Keratinocyte (primary cell): Measurements from ENCODE around the gene VEGFB. TPM values are rescaled to one million over a fixed set of nuclear protein-coding genes. Genes with fewer than 3 reads are reported as not detected.

Experiments used
- DNase-seq: peaks from one replicate; pipeline ENCODE4 v3.0.0-alpha.2; 2011; ENCODE audit warnings: low read depth, missing footprints, low spot score
- FAIRE-seq: peaks from 2 replicates; lab custom pipeline; 2011; peaks lifted over from hg19 to GRCh38; lab: Jason Lieb, UNC
- H2AFZ ChIP-seq: 2 replicates; pipeline ENCODE4 v1.6.0; 2012; ENCODE audit warnings: low read length, control low read depth, inconsistent platforms; ENCODE audit not compliant: control insufficient read depth
- H3K27ac ChIP-seq: 2 replicates; pipeline ENCODE4 v1.5.1; 2011; ENCODE audit warnings: low read length; ENCODE audit not compliant: control insufficient read depth, insufficient read depth
- H3K27me3 ChIP-seq: 3 replicates; pipeline ENCODE4 v1.6.0; 2011; ENCODE audit warnings: low read length; ENCODE audit not compliant: control insufficient read depth, insufficient read depth; ENCODE audit errors: extremely low read depth
- H3K36me3 ChIP-seq, 2 experiments: 2 replicates in 1 of 2; 3 replicates in 1 of 2; pipeline ENCODE4 v1.5.1; 2011; ENCODE audit warnings: low read length in 2 of 2, mild to moderate bottlenecking in 1 of 2; ENCODE audit not compliant: control insufficient read depth in 2 of 2, insufficient read depth in 2 of 2; ENCODE audit errors: extremely low read depth in 1 of 2
- H3K4me1 ChIP-seq: 3 replicates; pipeline ENCODE4 v1.5.1; 2011; ENCODE audit warnings: low read length; ENCODE audit not compliant: control insufficient read depth, insufficient read depth; ENCODE audit errors: extremely low read depth
- H3K4me2 ChIP-seq: 3 replicates; pipeline ENCODE4 v1.6.0; 2011; ENCODE audit warnings: low read depth, low read length; ENCODE audit not compliant: control insufficient read depth, insufficient read depth; ENCODE audit errors: extremely low read depth
- H3K4me3 ChIP-seq, 3 experiments: fragments of 200-600 bp in 1 of 3; sonication (generic) in 1 of 3; 2 replicates in 2 of 3; 3 replicates in 1 of 3; pipeline ENCODE4 v1.5.1; 2011 to 2016; ENCODE audit warnings: low read length in 3 of 3, mild to moderate bottlenecking in 3 of 3, control low read depth in 2 of 3, inconsistent platforms in 1 of 3, low read depth in 1 of 3, mixed read lengths in 1 of 3, mixed run types in 1 of 3, moderate library complexity in 1 of 3; ENCODE audit not compliant: control insufficient read depth in 2 of 3, insufficient read depth in 2 of 3; ENCODE audit errors: extremely low read depth in 1 of 3
- H3K79me2 ChIP-seq: 2 replicates; pipeline ENCODE4 v1.6.0; 2012; ENCODE audit warnings: low read length; ENCODE audit not compliant: control insufficient read depth, insufficient read depth
- H3K9ac ChIP-seq: 3 replicates; pipeline ENCODE4 v1.6.0; 2011; ENCODE audit warnings: low read length; ENCODE audit not compliant: control insufficient read depth, insufficient read depth; ENCODE audit errors: extremely low read depth
- H3K9me1 ChIP-seq: 3 replicates; pipeline ENCODE4 v1.6.0; 2011; ENCODE audit warnings: low read length; ENCODE audit not compliant: control insufficient read depth, insufficient read depth; ENCODE audit errors: extremely low read depth
- H3K9me3 ChIP-seq: 2 replicates; pipeline ENCODE4 v1.5.1; 2012; ENCODE audit warnings: low read depth, low read length; ENCODE audit not compliant: control insufficient read depth
- H4K20me1 ChIP-seq: 3 replicates; pipeline ENCODE4 v1.6.0; 2011; ENCODE audit warnings: low read length; ENCODE audit not compliant: control insufficient read depth, insufficient read depth; ENCODE audit errors: extremely low read depth
- CTCF ChIP-seq, 3 experiments: IDR thresholded peaks in 1 of 3; conservative IDR thresholded peaks in 1 of 3; optimal IDR thresholded peaks in 1 of 3; 2 replicates in 2 of 3; 3 replicates in 1 of 3; pipeline versions ENCODE3 to v1.5.1; 2011; ENCODE audit warnings: low read length in 3 of 3, mild to moderate bottlenecking in 3 of 3, moderate library complexity in 2 of 3, control low read depth in 1 of 3, inconsistent platforms in 1 of 3; ENCODE audit not compliant: insufficient read depth in 2 of 3; ENCODE audit errors: extremely low read depth in 1 of 3
- EZH2 ChIP-seq: IDR thresholded peaks from one replicate; pipeline ENCODE4 v1.6.1; 2012; ENCODE audit warnings: inconsistent platforms, mild to moderate bottlenecking, low read length, moderate library complexity
- dilution Hi-C: fragments of 300-500 bp; cut with MboI; formaldehyde crosslinking; loops from one replicate; pipeline ENCODE4 v1.7.0; 2020; ENCODE audit warnings: low sequenced_read_pairs; ENCODE audit not compliant: extremely low pct_ligation_motif_present
- polyA plus RNA-seq, 5 experiments: library from polyadenylated mRNA; depleted of rRNA in 3 of 5; stranded (reverse) in 3 of 5; stranded (forward) in 1 of 5; unstranded in 1 of 5; fragments of >200 nt; gene quantifications; 1 replicate in 1 of 5; 2 replicates in 3 of 5; 3 replicates in 1 of 5; pipeline versions ENCODE4 v1.2.1 to v1.2.3, GENCODE V29; 2011 to 2012; ENCODE audit warnings: missing spikeins in 2 of 5, low read depth in 1 of 5, low replicate concordance in 1 of 5

The VEGFB gene
- polyA plus RNA-seq, 1 donor (not counting 4 experiments of a cell fraction or from before 2014, with no cell fraction given) = 10.0 TPM

DNA sequence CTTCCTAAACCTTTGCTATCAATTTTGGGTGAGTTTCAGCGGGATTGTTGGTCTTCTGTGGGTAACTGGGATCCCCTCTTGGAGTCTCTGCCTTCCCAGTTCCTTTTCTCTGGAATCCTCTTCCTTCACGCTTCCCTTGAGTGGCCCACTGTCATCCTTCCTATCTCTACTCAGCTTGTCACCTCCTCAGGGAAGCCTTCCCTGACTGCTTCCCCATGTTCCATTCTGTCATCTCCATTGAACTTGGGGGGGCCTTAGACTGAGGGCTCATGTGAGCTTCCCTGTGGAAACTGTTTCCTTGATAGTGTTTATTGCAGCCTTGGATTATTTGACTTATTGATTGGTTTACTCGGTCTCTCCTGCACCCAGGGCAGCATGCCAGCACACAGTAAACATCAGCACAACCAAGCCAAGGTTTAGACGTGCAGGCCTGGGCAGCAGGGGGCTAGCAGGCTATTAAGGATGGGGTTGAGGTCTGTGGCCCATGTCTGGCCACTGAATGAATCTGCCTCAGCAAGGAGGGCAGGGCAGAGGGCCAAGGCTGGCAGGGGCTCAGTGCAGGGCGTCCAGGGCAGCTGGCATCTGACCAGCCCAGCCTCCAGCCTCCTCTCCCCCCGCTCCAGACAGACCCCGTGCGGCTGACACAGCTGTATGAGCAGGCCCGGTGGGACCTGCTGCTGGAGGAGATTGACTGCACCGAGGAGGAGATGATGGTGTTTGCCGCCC, 15.6 kb upstream of the VEGFB start:
- H3K9ac ChIP-seq = no peak overlapping the region
- no peaks in the 10 kb centered on the region for H3K27me3 ChIP-seq
- H3K9me3 ChIP-seq = no peaks in the 10 kb centered on the region
- no peaks in the 10 kb centered on the region for H3K9me1 ChIP-seq
- H3K4me2 ChIP-seq = no peak overlapping the region
- H4K20me1 ChIP-seq = no peaks in the 10 kb centered on the region
- no peak overlapping the region for H2AFZ ChIP-seq
- H3K36me3 ChIP-seq = peaks cover 0 to 6% of the 10 kb centered on the region in 2 experiments
- DNase-seq = no peak
- peaks cover 4% of the 10 kb centered on the region for H3K4me1 ChIP-seq
- H3K79me2 ChIP-seq = no peaks in the 10 kb centered on the region
- H3K27ac ChIP-seq = no peak overlapping the region
- H3K4me3 ChIP-seq = no peak overlapping the region
- no peak for TF ChIP-seq CTCF (optimal IDR thresholded peaks at IDR 0.05 in 1 of 3, IDR thresholded peaks at IDR 0.05 in 1 of 3, conservative IDR thresholded peaks at IDR 0.05 in 1 of 3; ENCODE audit: extremely low read depth in 1 of 3, insufficient read depth in 2 of 3, low read length in 3 of 3)
- no peak for TF ChIP-seq EZH2
- dilution Hi-C loops = no loop called here
- no peak for FAIRE-seq

- no peak overlapping the region for H3K9ac ChIP-seq
- peaks cover 2 to 6% of the 10 kb centered on the region in 2 experiments for H3K36me3 ChIP-seq
- no peaks in the 10 kb centered on the region for H3K27me3 ChIP-seq
- dilution Hi-C loops = no loop called here
- H3K4me1 ChIP-seq = peaks cover 10% of the 10 kb centered on the region
- TF ChIP-seq EZH2 (no peak), CTCF (optimal IDR thresholded peaks at IDR 0.05 in 1 of 3, IDR thresholded peaks at IDR 0.05 in 1 of 3, conservative IDR thresholded peaks at IDR 0.05 in 1 of 3; ENCODE audit: extremely low read depth in 1 of 3, insufficient read depth in 2 of 3, low read length in 3 of 3) (no peak)
- DNase-seq (no peak), FAIRE-seq (no peak)
- no peaks in the 10 kb centered on the region for H4K20me1 ChIP-seq
- H3K79me2 ChIP-seq = no peaks in the 10 kb centered on the region
- H3K4me2 ChIP-seq = no peak overlapping the region
- no peak overlapping the region for H2AFZ ChIP-seq
- H3K9me3 ChIP-seq = no peaks in the 10 kb centered on the region
- H3K4me3 ChIP-seq = no peak overlapping the region
- no peak overlapping the region for H3K27ac ChIP-seq
- no peaks in the 10 kb centered on the region for H3K9me1 ChIP-seq
Observed at GRCh38 chr11:64219354-64219684, 15.1 kb upstream of the VEGFB start.
